MM.1S (cell line): ENCODE measurements around the gene FIP1L1.

ENCODE experiments used
- CTCF ChIP-seq: fragments of 300-600 bp; sonication (generic); IDR thresholded peaks from 2 replicates; pipeline ENCODE4 v1.5.1; 2016; ENCODE audit warnings: antibody characterized with exemption, low read length, mixed read lengths
- EZH2phosphoT487 ChIP-seq: fragments of 300-600 bp; sonication (generic); IDR thresholded peaks from 2 replicates; pipeline ENCODE4 v1.6.1; 2018; ENCODE audit warnings: antibody characterized with exemption, low read length

GRCh38 chr4:53502094-53502493, 124.7 kb downstream of the FIP1L1 start:
- TF ChIP-seq CTCF (no peak), EZH2phosphoT487 (no peak)
